NCI-H345 (cell line): ENCODE results near the gene ARHGEF28.

Source experiments
- DNase-seq: peaks from one replicate; lab custom pipeline; 2025; lab: John Stamatoyannopoulos, UW

ARHGEF28 gene

GRCh38 chr5:73625944-73626811, at the start of gene ARHGEF28:
Gene ARHGEF28, plus strand, starts transcription at chr5:73626196. Its CDS starts 58,656 bp downstream, at chr5:73684852.
- DNase-seq: peak; percentile 70

GRCh38 chr5:73582285-73583145, 43.5 kb upstream of the ARHGEF28 start:
- no peak for DNase-seq

- no peak for DNase-seq
These were observed 38.1 kb upstream of the ARHGEF28 start for GRCh38 chr5:73587923-73588322.

GRCh38 chr5:73591102-73591695, 34.8 kb upstream of the ARHGEF28 start:
- DNase-seq: peak; percentile 60

GRCh38 chr5:73591698-73592501, 34.1 kb upstream of the ARHGEF28 start:
- DNase-seq: peak; percentile 29

GRCh38 chr5:73592551-73592950, 33.4 kb upstream of the ARHGEF28 start:
- no peak for DNase-seq

GRCh38 chr5:73596705-73597328, 29.2 kb upstream of the ARHGEF28 start:
- peak; percentile 23 for DNase-seq

- DNase-seq: no peak
These were observed 26.6 kb upstream of the ARHGEF28 start for GRCh38 chr5:73599380-73599779.

GRCh38 chr5:73603998-73604397, 22.0 kb upstream of the ARHGEF28 start:
- DNase-seq: no peak

- DNase-seq: no peak
These were observed 20.5 kb upstream of the ARHGEF28 start for GRCh38 chr5:73605223-73606087.

- no peak for DNase-seq
These were observed 19.7 kb upstream of the ARHGEF28 start for GRCh38 chr5:73606206-73606753.

GRCh38 chr5:73607228-73607627, 18.8 kb upstream of the ARHGEF28 start:
- DNase-seq: no peak

GRCh38 chr5:73612799-73613198, 13.2 kb upstream of the ARHGEF28 start:
- no peak for DNase-seq

- no peak for DNase-seq
These were observed 10.9 kb upstream of the ARHGEF28 start for GRCh38 chr5:73615085-73615484.

GRCh38 chr5:73615947-73616346, 10.0 kb upstream of the ARHGEF28 start:
- no peak for DNase-seq

- DNase-seq: no peak
These were observed 8.3 kb upstream of the ARHGEF28 start for GRCh38 chr5:73617510-73618279.

- DNase-seq: no peak
These were observed 6.2 kb upstream of the ARHGEF28 start for GRCh38 chr5:73619606-73620333.

- DNase-seq: no peak
These were observed 5.7 kb upstream of the ARHGEF28 start for GRCh38 chr5:73620334-73620687.
